ENCODE measurements around the gene CPS1. TPM values are rescaled to one million over a fixed set of nuclear protein-coding genes. Genes with fewer than 3 reads are reported as not detected.

CPS1 gene
- total and polyA plus RNA-seq, 2 experiments from 2014 or later = 5.5 to 11.0 TPM

DNA sequence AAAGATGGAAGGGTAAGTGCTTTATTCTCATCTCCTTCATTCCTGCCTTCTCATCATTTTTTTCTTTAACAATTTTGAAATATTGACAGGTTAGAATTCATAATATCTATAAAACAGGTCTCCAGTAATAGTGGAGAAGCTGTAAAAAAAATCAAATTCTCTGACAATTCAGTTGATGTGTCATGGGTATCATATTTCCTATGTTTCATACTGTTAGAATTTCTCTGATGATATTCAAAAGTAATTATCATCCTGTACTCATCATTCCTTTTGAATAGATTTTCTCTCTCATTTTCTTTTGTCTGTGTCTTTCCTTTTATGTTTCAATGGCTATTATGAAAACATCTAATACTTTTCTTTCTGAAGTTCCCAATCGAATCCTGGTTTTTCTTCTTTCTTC, 97.7 kb downstream of the CPS1 start (continued):
- TF ChIP-seq, protein P1, sequence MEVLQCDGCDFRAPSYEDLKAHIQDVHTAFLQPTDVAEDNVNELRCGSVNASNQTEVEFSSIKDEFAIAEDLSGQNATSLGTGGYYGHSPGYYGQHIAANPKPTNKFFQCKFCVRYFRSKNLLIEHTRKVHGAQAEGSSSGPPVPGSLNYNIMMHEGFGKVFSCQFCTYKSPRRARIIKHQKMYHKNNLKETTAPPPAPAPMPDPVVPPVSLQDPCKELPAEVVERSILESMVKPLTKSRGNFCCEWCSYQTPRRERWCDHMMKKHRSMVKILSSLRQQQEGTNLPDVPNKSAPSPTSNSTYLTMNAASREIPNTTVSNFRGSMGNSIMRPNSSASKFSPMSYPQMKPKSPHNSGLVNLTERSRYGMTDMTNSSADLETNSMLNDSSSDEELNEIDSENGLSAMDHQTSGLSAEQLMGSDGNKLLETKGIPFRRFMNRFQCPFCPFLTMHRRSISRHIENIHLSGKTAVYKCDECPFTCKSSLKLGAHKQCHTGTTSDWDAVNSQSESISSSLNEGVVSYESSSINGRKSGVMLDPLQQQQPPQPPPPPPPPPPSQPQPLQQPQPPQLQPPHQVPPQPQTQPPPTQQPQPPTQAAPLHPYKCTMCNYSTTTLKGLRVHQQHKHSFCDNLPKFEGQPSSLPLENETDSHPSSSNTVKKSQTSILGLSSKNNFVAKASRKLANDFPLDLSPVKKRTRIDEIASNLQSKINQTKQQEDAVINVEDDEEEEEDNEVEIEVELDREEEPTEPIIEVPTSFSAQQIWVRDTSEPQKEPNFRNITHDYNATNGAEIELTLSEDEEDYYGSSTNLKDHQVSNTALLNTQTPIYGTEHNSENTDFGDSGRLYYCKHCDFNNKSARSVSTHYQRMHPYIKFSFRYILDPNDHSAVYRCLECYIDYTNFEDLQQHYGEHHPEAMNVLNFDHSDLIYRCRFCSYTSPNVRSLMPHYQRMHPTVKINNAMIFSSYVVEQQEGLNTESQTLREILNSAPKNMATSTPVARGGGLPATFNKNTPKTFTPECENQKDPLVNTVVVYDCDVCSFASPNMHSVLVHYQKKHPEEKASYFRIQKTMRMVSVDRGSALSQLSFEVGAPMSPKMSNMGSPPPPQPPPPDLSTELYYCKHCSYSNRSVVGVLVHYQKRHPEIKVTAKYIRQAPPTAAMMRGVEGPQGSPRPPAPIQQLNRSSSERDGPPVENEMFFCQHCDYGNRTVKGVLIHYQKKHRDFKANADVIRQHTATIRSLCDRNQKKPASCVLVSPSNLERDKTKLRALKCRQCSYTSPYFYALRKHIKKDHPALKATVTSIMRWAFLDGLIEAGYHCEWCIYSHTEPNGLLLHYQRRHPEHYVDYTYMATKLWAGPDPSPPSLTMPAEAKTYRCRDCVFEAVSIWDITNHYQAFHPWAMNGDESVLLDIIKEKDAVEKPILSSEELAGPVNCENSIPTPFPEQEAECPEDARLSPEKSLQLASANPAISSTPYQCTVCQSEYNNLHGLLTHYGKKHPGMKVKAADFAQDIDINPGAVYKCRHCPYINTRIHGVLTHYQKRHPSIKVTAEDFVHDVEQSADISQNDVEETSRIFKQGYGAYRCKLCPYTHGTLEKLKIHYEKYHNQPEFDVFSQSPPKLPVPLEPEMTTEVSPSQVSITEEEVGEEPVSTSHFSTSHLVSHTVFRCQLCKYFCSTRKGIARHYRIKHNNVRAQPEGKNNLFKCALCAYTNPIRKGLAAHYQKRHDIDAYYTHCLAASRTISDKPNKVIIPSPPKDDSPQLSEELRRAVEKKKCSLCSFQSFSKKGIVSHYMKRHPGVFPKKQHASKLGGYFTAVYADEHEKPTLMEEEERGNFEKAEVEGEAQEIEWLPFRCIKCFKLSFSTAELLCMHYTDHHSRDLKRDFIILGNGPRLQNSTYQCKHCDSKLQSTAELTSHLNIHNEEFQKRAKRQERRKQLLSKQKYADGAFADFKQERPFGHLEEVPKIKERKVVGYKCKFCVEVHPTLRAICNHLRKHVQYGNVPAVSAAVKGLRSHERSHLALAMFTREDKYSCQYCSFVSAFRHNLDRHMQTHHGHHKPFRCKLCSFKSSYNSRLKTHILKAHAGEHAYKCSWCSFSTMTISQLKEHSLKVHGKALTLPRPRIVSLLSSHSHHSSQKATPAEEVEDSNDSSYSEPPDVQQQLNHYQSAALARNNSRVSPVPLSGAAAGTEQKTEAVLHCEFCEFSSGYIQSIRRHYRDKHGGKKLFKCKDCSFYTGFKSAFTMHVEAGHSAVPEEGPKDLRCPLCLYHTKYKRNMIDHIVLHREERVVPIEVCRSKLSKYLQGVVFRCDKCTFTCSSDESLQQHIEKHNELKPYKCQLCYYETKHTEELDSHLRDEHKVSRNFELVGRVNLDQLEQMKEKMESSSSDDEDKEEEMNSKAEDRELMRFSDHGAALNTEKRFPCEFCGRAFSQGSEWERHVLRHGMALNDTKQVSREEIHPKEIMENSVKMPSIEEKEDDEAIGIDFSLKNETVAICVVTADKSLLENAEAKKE (CRISPR knock-in tag; IDR thresholded peaks at IDR 0.05) = no peak
- TF ChIP-seq POLR2AphosphoS5 (IDR thresholded peaks at IDR 0.05; ENCODE audit: low read depth) = no peak
- TF ChIP-seq, protein P2, sequence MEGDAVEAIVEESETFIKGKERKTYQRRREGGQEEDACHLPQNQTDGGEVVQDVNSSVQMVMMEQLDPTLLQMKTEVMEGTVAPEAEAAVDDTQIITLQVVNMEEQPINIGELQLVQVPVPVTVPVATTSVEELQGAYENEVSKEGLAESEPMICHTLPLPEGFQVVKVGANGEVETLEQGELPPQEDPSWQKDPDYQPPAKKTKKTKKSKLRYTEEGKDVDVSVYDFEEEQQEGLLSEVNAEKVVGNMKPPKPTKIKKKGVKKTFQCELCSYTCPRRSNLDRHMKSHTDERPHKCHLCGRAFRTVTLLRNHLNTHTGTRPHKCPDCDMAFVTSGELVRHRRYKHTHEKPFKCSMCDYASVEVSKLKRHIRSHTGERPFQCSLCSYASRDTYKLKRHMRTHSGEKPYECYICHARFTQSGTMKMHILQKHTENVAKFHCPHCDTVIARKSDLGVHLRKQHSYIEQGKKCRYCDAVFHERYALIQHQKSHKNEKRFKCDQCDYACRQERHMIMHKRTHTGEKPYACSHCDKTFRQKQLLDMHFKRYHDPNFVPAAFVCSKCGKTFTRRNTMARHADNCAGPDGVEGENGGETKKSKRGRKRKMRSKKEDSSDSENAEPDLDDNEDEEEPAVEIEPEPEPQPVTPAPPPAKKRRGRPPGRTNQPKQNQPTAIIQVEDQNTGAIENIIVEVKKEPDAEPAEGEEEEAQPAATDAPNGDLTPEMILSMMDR (conservative IDR thresholded peaks at IDR 0.05; ENCODE audit: low read depth in 2 of 2) = no peak

DNA sequence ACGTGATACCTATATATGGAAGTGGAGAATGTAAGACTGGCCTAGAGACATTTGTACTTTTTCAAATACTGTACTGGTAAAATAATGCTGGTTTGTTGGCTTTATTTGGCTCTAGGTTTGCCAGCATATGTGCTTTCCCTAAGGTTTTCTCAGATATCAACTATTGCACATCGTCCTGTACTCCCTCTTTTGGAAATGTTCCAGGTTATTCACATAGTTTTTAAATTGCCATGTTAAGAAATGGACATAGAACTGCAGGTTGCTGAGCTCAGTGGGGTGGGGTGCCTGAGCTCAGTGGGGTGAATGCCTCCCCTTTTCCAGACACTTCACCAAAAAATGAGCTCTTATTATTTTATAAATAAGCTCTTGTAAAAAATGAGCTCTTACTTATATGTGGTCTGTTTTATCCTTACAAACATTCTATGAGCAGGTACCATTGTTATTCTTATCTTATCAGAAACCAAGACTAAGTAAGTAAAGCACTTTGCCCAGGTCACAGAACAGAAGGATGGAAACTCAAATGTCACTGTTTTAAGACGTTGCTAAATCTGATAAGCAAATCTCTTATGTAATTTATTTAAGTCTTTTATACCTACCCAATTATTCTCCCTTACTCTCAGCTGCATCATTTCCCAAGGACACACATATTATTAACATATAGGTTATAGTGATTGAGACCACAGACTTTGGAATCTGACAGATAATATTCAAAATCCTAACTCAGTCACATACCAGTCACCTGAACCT, 99.0 kb downstream of the CPS1 start:
- ATAC-seq (no peak), DNase-seq (ENCODE audit: low spot score) (no peak)
- H3K27ac ChIP-seq (ENCODE audit: low read depth) = no peak overlapping the region
- no peak overlapping the region for H2AFZ ChIP-seq
- H3K79me2 ChIP-seq (replicated peaks; ENCODE audit: insufficient read depth) = no peaks in the 10 kb centered on the region
- H3K4me1 Mint-ChIP-seq = no peaks in the 10 kb centered on the region
- no peaks in the 10 kb centered on the region for H3K27me3 Mint-ChIP-seq (ENCODE audit: insufficient read depth, low read depth, poor library complexity)
- H3K27me3 ChIP-seq (ENCODE audit: insufficient read depth) = no peaks in the 10 kb centered on the region
- H4K20me1 ChIP-seq (replicated peaks; ENCODE audit: insufficient read depth) = no peaks in the 10 kb centered on the region
- no peak overlapping the region for H3K4me3 ChIP-seq
- H3K36me3 ChIP-seq (ENCODE audit: insufficient read depth) = no peaks in the 10 kb centered on the region
- H3K4me3 Mint-ChIP-seq = no peak overlapping the region
- H3K36me3 Mint-ChIP-seq (ENCODE audit: low read depth) = peaks cover 6% of the 10 kb centered on the region
- H3K4me1 ChIP-seq (ENCODE audit: insufficient read depth) = no peaks in the 10 kb centered on the region
- H3F3A ChIP-seq (replicated peaks; ENCODE audit: low read depth) = no peaks in the 10 kb centered on the region
- H3K9me3 Mint-ChIP-seq = peaks cover 5% of the 10 kb centered on the region; the same call in 2 of the 3 replicates
- no peak overlapping the region for H3K27ac Mint-ChIP-seq
- H3K9me2 ChIP-seq (ENCODE audit: insufficient read depth) = no peaks in the 10 kb centered on the region
- no peak overlapping the region for H3K4me2 ChIP-seq
- no peak for TF ChIP-seq ZNF331 (CRISPR knock-in tag; IDR thresholded peaks at IDR 0.05; ENCODE audit: low read depth)
- TF ChIP-seq ZNF114 (CRISPR knock-in tag; IDR thresholded peaks at IDR 0.05) = no peak
- TF ChIP-seq EZH2 (IDR thresholded peaks at IDR 0.05; ENCODE audit: low read depth, unreplicated experiment) = no peak
- TF ChIP-seq, protein P1 (CRISPR knock-in tag; IDR thresholded peaks at IDR 0.05) = no peak
- TF ChIP-seq POLR2AphosphoS5 (IDR thresholded peaks at IDR 0.05; ENCODE audit: low read depth) = no peak
